ENCODE data around the gene TNIK.

DNA sequence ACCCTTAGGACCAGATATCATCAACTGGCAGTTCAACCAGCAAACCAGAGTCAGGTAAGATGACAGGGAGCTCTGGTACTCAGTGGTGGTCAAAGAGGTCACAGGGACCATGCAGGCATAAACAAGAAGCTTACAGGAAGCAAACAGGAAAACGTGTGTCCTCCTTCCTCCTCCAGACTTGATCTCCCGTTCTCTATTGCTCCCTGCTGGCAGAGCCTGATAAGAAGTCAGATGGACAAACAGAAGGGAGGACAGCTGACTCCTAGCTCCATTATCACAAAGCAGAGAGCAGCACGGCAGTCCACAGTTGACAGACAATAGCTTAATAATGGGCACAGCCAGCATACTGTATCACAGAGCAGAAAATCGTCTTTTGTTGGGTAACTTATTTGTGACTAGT lies 277.2 kb downstream of the TNIK start:
- TF ChIP-seq POLR2A (IDR thresholded peaks at IDR 0.05; ENCODE audit: low read depth, low read length) (no peak), POLR2AphosphoS5 (IDR thresholded peaks at IDR 0.05; ENCODE audit: low read depth, low read length) (no peak), SPI1 (IDR thresholded peaks at IDR 0.05; ENCODE audit: low read depth, low read length) (no peak), TAF1 (IDR thresholded peaks at IDR 0.05; ENCODE audit: low read depth, low read length) (no peak), PAX5 (IDR thresholded peaks at IDR 0.05; ENCODE audit: insufficient read depth, low read length, severe bottlenecking) (no peak)

Data from GM12891 (cell line).